Renal cortex interstitium (tissue), 11 donors: ENCODE data around the gene ASB6. TPM values are rescaled to one million over a fixed set of nuclear protein-coding genes. Genes with fewer than 3 reads are reported as not detected.

Source experiments
- DNase-seq, 11 donors: peaks; one replicate each; pipeline ENCODE4 v3.0.0-alpha.2; 2013; ENCODE audit warnings: low read depth in 9 of 11, low spot score in 4 of 11; ENCODE audit errors: extremely low read depth in 1 of 11
- polyA plus RNA-seq, 3 donors: library from polyadenylated mRNA; unstranded; fragments of 120-200 nt; gene quantifications; one replicate each; pipeline ENCODE4 v1.2.1, GENCODE V29; 2013; ENCODE audit not compliant: insufficient read length in 3 of 3

ASB6 gene
- polyA plus RNA-seq, 3 donors: 15.4 to 21.3 (median 19.4) TPM

GRCh38 chr9:129633848-129634247 is 8.1 kb downstream of the ASB6 start:
- no peak for DNase-seq

DNA sequence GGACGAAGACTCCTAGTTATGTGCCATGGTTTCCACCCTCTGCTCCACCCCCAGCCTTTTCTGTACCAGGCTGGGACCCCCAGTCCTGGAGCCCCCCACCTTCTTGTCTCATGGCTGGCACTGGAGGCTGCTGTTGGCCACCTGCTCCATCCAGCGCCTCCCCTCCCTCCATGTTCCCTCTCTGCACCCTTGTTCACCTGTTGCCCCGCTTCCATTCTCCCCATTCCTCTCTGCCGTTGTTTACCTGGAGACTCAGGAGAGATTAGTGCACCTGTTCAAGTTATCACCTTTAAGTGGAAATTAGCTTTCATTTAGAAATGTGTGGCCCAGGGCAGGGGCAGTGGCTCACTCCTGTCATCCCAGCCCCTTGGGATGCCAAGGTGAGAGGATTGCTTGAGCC is 8.7 kb downstream of the ASB6 start:
- DNase-seq: no peak

DNA sequence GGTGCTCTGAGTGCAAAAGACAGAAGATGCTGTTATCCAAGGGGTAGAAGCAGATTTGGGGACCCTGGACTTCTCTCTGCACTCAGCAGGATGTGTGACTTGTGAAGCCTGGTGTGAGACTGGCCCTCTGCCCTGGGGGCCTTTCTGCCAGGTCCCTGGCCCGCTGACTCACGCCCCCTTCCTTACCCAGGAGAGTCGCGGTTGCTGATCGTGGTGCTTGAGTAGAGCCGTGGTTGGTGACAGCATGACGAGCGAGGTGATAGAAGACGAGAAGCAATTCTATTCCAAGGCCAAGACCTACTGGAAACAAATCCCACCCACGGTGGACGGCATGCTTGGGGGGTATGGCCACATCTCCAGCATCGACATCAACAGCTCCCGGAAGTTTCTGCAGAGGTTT is 9.5 kb downstream of the ASB6 start:
- DNase-seq: no peak

DNA sequence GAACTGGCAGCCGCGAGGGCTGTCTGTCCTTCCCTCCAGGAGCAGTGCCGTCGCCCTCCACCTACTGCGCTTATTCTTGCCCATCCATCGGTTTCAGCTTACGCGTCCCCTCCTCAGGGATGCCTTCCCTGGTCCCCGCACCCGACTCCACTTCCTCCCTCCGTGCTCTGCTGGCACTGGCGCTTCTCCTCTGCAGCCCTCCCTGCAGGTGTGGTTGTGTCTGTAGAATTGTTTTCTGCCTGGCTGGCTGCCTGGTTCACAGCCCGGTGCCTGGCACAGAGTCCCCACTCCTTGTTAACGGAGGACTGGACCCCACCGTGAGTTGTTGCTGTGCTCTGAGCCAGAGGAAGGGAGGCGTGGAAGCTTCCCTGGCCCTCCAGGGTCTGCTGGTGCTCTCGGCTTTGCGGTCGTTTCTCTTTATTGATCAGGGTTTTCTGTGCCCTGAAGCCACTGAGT is 10.2 kb downstream of the ASB6 start:
- DNase-seq: no peak

- DNase-seq: no peak
These were observed 10.8 kb downstream of the ASB6 start for GRCh38 chr9:129630967-129631673.

DNA sequence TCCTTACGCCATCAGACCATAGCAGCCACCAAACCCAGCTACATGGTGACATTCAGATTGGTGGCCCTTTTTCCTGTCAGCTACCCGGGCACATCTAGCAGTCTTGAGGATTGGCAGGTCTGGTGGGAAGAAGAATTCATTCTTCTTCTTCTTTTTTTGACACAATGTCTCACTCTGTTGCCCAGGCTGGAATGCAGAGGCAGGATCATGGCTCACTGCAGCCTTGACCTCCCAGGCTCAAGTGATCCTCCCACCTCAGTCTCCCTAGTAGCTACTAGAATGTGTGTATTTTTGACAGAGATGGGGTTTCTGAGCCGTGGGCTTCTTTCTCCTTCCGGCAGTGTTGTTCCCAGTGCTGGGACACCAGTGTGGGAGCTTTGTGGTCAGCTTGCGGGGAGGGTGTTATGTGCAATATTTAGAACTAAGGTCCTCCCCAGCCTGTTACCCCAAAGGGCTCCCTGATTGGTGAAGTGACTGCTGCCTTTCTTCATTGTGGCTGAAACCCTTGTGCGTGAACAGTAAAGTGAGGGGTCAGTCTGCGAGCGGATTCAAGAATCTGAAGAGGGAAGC is 12.6 kb downstream of the ASB6 start:
- no peak for DNase-seq

GRCh38 chr9:129628709-129629108 is 13.2 kb downstream of the ASB6 start:
- no peak for DNase-seq

DNA sequence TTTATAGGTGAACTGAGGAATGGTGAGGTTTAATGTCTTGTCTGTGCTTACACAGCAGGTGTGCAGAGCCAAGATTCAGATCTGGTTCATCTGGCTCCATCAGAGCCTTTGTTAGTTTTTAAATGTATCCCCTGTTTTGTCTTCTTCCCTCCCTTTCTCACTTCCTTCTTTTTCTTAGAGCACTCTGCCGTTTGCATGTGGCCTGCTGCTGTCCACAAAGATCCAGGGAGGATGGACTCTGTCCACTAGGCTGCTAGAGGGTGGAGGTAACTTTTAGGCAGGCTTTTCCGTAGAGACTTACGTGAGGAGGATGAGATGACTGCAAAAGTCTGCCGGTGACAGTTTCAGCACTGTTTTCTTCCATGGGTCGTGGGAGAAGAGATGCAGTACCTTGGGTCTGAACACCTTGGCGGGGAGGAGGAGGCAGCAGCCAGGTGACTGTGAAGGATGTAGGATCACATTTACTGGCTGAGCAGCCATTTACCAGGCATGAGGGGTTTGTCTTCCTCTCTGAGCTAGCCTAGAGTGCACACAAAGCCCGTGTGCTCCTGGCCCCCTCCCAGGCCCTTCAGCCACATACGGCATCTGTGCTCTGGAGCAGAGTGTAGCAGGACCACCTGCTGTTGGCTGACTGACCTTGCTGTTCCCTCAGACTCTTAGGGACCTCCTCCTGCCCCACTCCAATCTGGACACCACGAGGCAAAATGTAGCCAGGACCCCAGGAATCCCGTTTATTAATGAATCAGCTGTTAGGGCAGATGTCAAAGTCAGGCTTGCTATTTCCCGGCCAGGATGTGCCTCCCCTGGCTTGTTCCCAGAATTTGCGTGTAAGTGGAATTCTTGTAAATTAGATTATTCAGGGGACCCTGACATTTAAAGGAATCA is 14.2 kb downstream of the ASB6 start:
- DNase-seq: no peak

- DNase-seq: no peak
These were observed 15.2 kb downstream of the ASB6 start for GRCh38 chr9:129626625-129627284.

GRCh38 chr9:129626079-129626624 is 15.8 kb downstream of the ASB6 start, which contains the start of gene NTMT1:
Gene NTMT1 (plus strand): TSS chr9:129626163. CDS start chr9:129632704, 6,541 bp downstream.
- peak in 7 of 11 donors; percentile 74 to 80 (median 79) for DNase-seq

GRCh38 chr9:129624947-129625346 is 17.0 kb downstream of the ASB6 start:
- no peak for DNase-seq

GRCh38 chr9:129624168-129624759 is 17.7 kb downstream of the ASB6 start:
- DNase-seq: no peak

- no peak for DNase-seq
These were observed 18.6 kb downstream of the ASB6 start for GRCh38 chr9:129623331-129623730.

- DNase-seq: no peak
These were observed 21.2 kb downstream of the ASB6 start, which contains the start of gene C9orf50 for GRCh38 chr9:129620669-129621295. Gene C9orf50 (minus strand): TSS chr9:129621101. CDS start chr9:129620574, 527 bp downstream.

GRCh38 chr9:129619787-129620668 is 21.9 kb downstream of the ASB6 start:
- DNase-seq: no peak

DNA sequence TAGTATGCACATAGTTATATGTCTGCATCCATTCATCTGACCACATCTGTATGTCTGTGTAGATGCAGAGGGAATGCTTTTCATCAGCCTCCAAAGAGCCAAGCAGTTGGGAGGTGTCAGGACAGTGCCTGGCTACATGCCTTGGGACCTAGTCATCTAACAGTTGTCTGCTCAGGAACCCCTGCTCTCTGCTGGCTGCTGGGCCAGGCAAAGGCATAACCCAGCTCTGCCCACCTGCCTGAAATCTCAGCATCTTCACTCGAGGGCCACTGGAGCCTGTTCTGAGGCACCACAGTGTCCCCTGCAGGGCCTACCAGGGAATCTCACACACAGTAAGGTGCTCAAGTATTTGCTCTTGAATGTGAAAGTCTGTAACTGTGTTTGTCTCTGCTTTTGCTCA is 24.8 kb downstream of the ASB6 start:
- DNase-seq: no peak
